ENCODE measurements around the gene IGSF6.

IGSF6 gene

GRCh38 chr16:21602785-21603184 lies 49.6 kb downstream of the IGSF6 start:
- Mint-ChIP-seq H3K9me3 (no peaks in the 10 kb centered on the region), H3K27ac (peak overlapping the region; percentile 23), H3K4me1 (peaks cover 70% of the 10 kb centered on the region), H3K4me3 (no peak overlapping the region), H3K27me3 (no peaks in the 10 kb centered on the region), H3K36me3 (no peaks in the 10 kb centered on the region)

DNA sequence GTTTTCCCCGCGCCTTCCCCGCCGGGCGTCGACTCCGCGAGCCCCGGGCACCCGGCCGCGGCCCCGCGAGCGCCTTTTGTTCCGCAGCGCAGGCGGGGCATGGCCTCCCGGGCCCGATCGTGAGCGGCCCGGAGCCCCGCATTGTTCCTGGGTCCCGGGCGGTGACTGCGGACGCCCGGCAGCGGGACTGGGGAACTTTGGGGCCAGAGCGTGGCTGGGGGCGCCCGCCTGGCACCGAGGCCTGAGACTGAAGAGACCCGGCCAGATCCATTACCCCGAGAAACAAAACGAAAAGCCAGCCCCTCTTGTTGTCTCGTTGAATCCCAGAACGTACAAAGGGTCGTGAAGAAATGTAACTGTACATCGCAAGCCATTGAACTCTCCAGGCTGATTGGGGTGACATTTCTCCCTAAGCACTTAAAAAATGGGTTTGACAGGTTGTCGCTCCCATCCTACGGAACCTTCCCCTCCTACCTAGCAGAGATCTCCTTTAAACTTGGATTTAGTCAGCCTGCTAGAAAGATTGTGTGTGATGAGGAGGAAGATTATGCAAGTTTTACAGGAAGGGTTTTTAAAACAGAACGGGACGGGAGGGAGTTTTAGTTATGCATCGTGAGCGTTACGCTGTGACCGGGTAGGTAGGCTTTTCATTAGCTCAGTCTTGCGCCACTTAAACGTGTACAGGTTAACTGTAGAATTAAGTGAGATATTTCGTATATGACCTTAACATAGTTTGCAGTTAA lies 52.2 kb downstream of the IGSF6 start:
- Mint-ChIP-seq H3K4me3 (peak overlapping the region; percentile 99), H3K27ac (peak overlapping the region; percentile 96), H3K36me3 (no peaks in the 10 kb centered on the region), H3K4me1 (peaks cover 61% of the 10 kb centered on the region), H3K27me3 (no peaks in the 10 kb centered on the region), H3K9me3 (no peaks in the 10 kb centered on the region)

DNA sequence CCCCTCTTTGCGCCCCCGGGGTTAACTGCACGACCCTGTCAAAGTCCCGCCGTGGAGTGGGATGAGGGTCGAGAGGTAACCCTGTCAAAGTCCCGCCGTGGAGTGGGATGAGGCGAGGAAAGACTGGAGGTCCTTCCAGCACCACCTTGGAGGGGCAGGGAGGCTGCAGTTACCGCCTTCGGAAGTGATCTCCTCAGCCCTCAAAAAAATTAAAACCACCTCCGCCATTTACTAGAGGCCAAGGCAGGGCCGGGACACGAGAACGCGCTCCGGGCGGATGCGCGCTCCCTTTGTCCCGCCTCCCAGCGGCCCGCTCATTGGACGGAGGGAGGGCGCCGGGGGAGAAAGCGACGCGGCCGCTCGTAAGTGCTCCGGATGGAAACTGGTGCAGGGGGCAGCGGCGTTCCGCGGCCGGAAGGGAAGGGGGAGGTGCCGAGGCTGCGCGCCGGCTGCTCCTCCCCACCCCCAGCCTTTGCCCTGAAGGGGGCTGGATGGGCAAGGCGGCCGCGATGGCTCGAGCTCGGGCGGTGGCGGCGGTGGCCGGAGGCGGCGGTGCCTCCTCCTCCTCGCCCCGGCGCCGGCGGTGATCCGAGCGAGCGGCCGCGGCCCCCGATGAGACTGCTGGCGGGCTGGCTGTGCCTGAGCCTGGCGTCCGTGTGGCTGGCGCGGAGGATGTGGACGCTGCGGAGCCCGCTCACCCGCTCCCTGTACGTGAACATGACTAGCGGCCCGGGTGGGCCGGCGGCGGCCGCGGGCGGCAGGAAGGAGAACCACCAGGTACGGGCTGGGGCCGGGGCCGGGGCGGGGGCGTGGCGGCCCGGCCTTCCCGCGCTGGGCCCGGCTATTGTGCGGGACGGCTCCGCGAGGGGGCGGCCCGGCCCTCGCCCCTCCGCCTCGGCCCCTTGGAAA lies 53.0 kb downstream of the IGSF6 start, which contains the start of gene METTL9:
TSS of gene METTL9 (plus strand) at position 456 of the 909 bp plus-strand sequence. CDS start at position 613, 157 bp downstream.
- no peaks in the 10 kb centered on the region for H3K9me3 Mint-ChIP-seq
- H3K4me1 Mint-ChIP-seq = peaks cover 56% of the 10 kb centered on the region
- H3K27ac Mint-ChIP-seq = peak within 1 kb of the TSS; percentile 96
- no peaks in the 10 kb centered on the region for H3K27me3 Mint-ChIP-seq
- peak within 1 kb of the TSS; percentile 99 for H3K4me3 Mint-ChIP-seq
- H3K36me3 Mint-ChIP-seq = no peaks in the 10 kb centered on the region

- H3K9me3 Mint-ChIP-seq = no peaks in the 10 kb centered on the region
- H3K4me1 Mint-ChIP-seq = peaks cover 49% of the 10 kb centered on the region
- no peaks in the 10 kb centered on the region for H3K36me3 Mint-ChIP-seq
Observed at GRCh38 chr16:21598701-21599121, 53.7 kb downstream of the IGSF6 start.

DNA sequence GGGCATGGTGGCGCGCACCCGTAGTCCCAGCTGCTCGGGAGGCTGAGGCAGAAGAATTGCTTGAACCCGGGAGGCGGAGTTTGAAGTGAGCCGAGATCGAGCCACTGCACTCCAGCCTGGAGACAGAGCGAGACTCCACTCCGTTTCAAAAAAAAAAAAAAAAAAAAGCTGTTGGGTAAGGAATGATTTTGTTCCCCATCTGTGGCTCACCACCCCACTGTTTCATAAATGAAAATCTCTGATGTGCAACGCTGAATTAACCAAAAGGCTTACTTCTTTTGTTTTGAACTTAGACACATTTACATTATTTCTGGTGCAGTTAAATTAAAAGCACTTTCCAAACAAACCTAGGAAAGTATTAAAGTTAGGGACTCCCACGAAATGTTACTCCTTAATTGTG lies 54.2 kb downstream of the IGSF6 start:
- Mint-ChIP-seq H3K4me3 (peak overlapping the region; percentile 93), H3K27ac (peak overlapping the region; percentile 95), H3K9me3 (no peaks in the 10 kb centered on the region), H3K36me3 (no peaks in the 10 kb centered on the region), H3K27me3 (no peaks in the 10 kb centered on the region), H3K4me1 (peaks cover 44% of the 10 kb centered on the region)

More at GRCh38 chr16:21598701-21599121, 53.7 kb downstream of the IGSF6 start:
- no peaks in the 10 kb centered on the region for H3K27me3 Mint-ChIP-seq
- H3K27ac Mint-ChIP-seq = peak overlapping the region; percentile 95
- peak overlapping the region; percentile 93 for H3K4me3 Mint-ChIP-seq

DNA sequence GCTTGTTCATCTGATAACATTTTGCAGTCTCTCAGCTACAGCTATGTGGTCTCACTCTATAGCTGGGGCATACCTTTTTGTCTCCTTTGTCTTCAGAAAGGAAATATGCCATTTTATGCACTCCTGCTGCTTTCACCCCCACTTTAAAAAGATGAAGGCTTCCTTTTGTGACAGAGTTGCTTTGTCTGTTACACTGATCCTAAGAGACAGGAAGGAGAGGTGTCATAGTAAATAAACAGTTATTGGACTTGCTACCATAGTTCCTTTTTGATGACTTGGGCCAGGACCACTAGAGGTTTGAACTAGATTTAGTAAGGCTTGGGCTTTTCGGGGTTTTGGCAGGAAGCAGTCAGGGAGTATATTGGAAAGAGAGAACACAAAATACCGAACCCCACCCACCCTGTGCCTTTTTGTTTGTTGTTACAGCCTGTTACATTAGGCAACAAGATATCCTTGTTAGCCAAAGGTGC lies 54.8 kb downstream of the IGSF6 start:
- no peaks in the 10 kb centered on the region for H3K36me3 Mint-ChIP-seq
- no peaks in the 10 kb centered on the region for H3K9me3 Mint-ChIP-seq
- H3K4me1 Mint-ChIP-seq = peaks cover 43% of the 10 kb centered on the region
- H3K27me3 Mint-ChIP-seq = no peaks in the 10 kb centered on the region
- H3K27ac Mint-ChIP-seq = peak overlapping the region; percentile 90
- H3K4me3 Mint-ChIP-seq = peak overlapping the region; percentile 93

- H3K27ac Mint-ChIP-seq = no peak overlapping the region
- H3K4me1 Mint-ChIP-seq = peaks cover 18% of the 10 kb centered on the region
Observed at GRCh38 chr16:21593530-21594289, 58.7 kb downstream of the IGSF6 start.

DNA sequence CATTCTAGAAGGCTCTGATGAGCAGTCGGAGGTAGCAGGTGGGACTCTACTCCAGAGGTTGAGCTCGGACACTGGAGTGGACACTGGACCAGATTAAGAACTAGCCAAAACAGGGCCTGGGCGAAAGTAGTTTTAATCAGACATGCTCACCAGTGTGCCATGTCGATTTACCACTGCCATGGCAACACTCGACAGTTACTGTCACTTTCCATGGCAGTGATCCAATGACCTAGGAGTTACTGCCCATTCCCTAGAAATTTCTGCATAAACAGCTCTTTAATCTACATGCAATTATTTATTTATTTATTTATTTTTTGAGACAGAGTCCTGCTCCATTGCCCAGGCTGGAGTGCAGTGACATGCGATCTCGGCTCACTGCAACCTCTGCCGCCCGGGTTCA lies 60.2 kb downstream of the IGSF6 start:
- Mint-ChIP-seq H3K27me3 (no peaks in the 10 kb centered on the region), H3K9me3 (no peaks in the 10 kb centered on the region), H3K4me1 (peaks cover 4% of the 10 kb centered on the region), H3K4me3 (no peak overlapping the region), H3K27ac (no peak overlapping the region), H3K36me3 (no peaks in the 10 kb centered on the region)

More at GRCh38 chr16:21593530-21594289, 58.7 kb downstream of the IGSF6 start:
- H3K9me3 Mint-ChIP-seq = no peaks in the 10 kb centered on the region
- no peak overlapping the region for H3K4me3 Mint-ChIP-seq
- H3K27me3 Mint-ChIP-seq = no peaks in the 10 kb centered on the region
- no peaks in the 10 kb centered on the region for H3K36me3 Mint-ChIP-seq

GRCh38 chr16:21590796-21591195 lies 61.6 kb downstream of the IGSF6 start:
- Mint-ChIP-seq H3K4me3 (no peak overlapping the region), H3K4me1 (no peaks in the 10 kb centered on the region)

DNA sequence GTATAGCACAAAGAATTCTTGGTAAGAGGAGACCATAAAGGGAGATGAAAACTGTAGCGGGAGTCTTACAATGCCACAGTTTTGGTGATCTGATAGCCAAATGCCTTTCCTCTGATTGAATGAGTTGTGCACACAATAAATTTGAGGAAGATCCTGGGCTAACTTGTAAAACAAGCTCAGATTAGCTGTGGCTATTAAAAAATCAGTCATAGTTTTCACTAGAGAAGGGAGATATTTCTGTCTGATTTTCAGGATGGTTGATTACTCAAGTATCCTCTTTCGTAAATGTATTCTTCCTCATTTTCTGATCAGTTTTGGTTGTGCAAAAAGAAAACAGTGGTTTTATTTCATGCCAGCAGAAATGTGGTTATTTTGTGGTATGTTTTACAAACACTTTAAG lies 62.1 kb downstream of the IGSF6 start:
- Mint-ChIP-seq H3K4me1 (no peaks in the 10 kb centered on the region), H3K9me3 (no peaks in the 10 kb centered on the region), H3K27ac (no peak overlapping the region), H3K27me3 (no peaks in the 10 kb centered on the region), H3K36me3 (no peaks in the 10 kb centered on the region), H3K4me3 (no peak overlapping the region)

More at GRCh38 chr16:21590796-21591195, 61.6 kb downstream of the IGSF6 start:
- Mint-ChIP-seq H3K27ac (no peak overlapping the region), H3K36me3 (no peaks in the 10 kb centered on the region), H3K9me3 (no peaks in the 10 kb centered on the region), H3K27me3 (no peaks in the 10 kb centered on the region)

- no peaks in the 10 kb centered on the region for H3K36me3 Mint-ChIP-seq
Observed at GRCh38 chr16:21589551-21589950, 62.9 kb downstream of the IGSF6 start.

More at GRCh38 chr16:21589551-21589950, 62.9 kb downstream of the IGSF6 start:
- no peak overlapping the region for H3K27ac Mint-ChIP-seq
- H3K4me3 Mint-ChIP-seq = no peak overlapping the region
- no peaks in the 10 kb centered on the region for H3K27me3 Mint-ChIP-seq
- no peaks in the 10 kb centered on the region for H3K4me1 Mint-ChIP-seq
- H3K9me3 Mint-ChIP-seq = no peaks in the 10 kb centered on the region
